Activated gamma-delta T cell treated with anti-CD3 and anti-CD28 coated beads, Interleukin-2, amount 50 U/mL, for 16 hours (primary cell): Measurements from ENCODE around the gene CRB3.
"Not testable (repeated sequence)": the region's sequence is repeated elsewhere in the genome, so short reads cannot be mapped to it uniquely, and the experiment has no call there.

ENCODE experiments used
- DNase-seq: peaks from one replicate; pipeline ENCODE4 v3.0.0-alpha.2; 2020; ENCODE audit warnings: low read depth

CRB3 gene

GRCh38 chr19:6464070-6464873, at the start of gene CRB3:
TSS of gene CRB3 (plus strand) at chr19:6464271. CDS start at chr19:6464702, 431 bp downstream.
- DNase-seq, result no peak

GRCh38 chr19:6414793-6415590, 49.1 kb upstream of the CRB3 start:
- no peak for DNase-seq

GRCh38 chr19:6415591-6416190, 48.4 kb upstream of the CRB3 start:
- DNase-seq, result no peak

GRCh38 chr19:6416658-6417405, 47.2 kb upstream of the CRB3 start:
- no peak for DNase-seq

- DNase-seq, result no peak
Measured at GRCh38 chr19:6417713-6418561, 46.1 kb upstream of the CRB3 start.

GRCh38 chr19:6418562-6418932, 45.5 kb upstream of the CRB3 start:
- DNase-seq, result no peak

GRCh38 chr19:6421075-6422014, 42.7 kb upstream of the CRB3 start:
- no peak for DNase-seq

- DNase-seq, result no peak
Measured at GRCh38 chr19:6423499-6424194, 40.4 kb upstream of the CRB3 start.

GRCh38 chr19:6424195-6424938, 39.7 kb upstream of the CRB3 start, which contains the start of gene KHSRP:
TSS of gene KHSRP (minus strand) at chr19:6424811. CDS start at chr19:6424701, 110 bp downstream.
- DNase-seq, result no peak

- DNase-seq, result peak; percentile 98
Measured at GRCh38 chr19:6424939-6425731, 38.9 kb upstream of the CRB3 start.

- DNase-seq, result no peak
Measured at GRCh38 chr19:6425732-6426620, 38.1 kb upstream of the CRB3 start.

- DNase-seq, result no peak
Measured at GRCh38 chr19:6427131-6427530, 36.9 kb upstream of the CRB3 start.

GRCh38 chr19:6428692-6429418, 35.2 kb upstream of the CRB3 start:
- not testable (repeated sequence) for DNase-seq

- no peak for DNase-seq
Measured at GRCh38 chr19:6429419-6430221, 34.5 kb upstream of the CRB3 start.

- DNase-seq, result no peak
Measured at GRCh38 chr19:6431891-6432290, 32.2 kb upstream of the CRB3 start.
